ENCODE data around the gene SH2D7. TPM values are rescaled to one million over a fixed set of nuclear protein-coding genes. Genes with fewer than 3 reads are reported as not detected.

SH2D7 gene
- total RNA-seq, 2 experiments from 2014 or later = not detected

GRCh38 chr15:78084449-78084750 lies 8.0 kb upstream of the SH2D7 start:
- Mint-ChIP-seq H3K27ac (peak overlapping the region; percentile 71), H3K4me1 (peaks cover 26% of the 10 kb centered on the region), H3K9me3 (no peaks in the 10 kb centered on the region), H3K4me3 (no peak overlapping the region), H3K27me3 (no peaks in the 10 kb centered on the region), H3K36me3 (ENCODE audit: low read depth) (no peaks in the 10 kb centered on the region)
- DNase-seq = no peak
- ChIA-PET POLR2A (no interaction called here), CTCF (interaction anchor here (1.5 to 3.2 kb wide), 4 partner anchors 18 to 67 kb away, joined by 3 to 11 read pairs (median 4); no protein-coding TSS in a partner anchor)

GRCh38 chr15:78085928-78086327 lies 6.4 kb upstream of the SH2D7 start:
- DNase-seq = no peak
- peaks cover 26% of the 10 kb centered on the region for H3K4me1 Mint-ChIP-seq
- H3K36me3 Mint-ChIP-seq (ENCODE audit: low read depth) = peaks cover 3% of the 10 kb centered on the region
- POLR2A ChIA-PET = no interaction called here
- no peak overlapping the region for H3K4me3 Mint-ChIP-seq
- CTCF ChIA-PET = interaction anchor here (1.1 to 1.3 kb wide), 2 partner anchors 24 to 71 kb away, joined by 3 read pairs; no protein-coding TSS in a partner anchor
- no peak overlapping the region for H3K27ac Mint-ChIP-seq
- peaks cover 5% of the 10 kb centered on the region for H3K9me3 Mint-ChIP-seq
- H3K27me3 Mint-ChIP-seq = peaks cover 3% of the 10 kb centered on the region

- Mint-ChIP-seq H3K9me3 (peaks cover 6% of the 10 kb centered on the region), H3K4me1 (peaks cover 34% of the 10 kb centered on the region), H3K4me3 (no peak overlapping the region), H3K27ac (no peak overlapping the region), H3K36me3 (ENCODE audit: low read depth) (peaks cover 4% of the 10 kb centered on the region), H3K27me3 (peaks cover 3% of the 10 kb centered on the region)
- POLR2A ChIA-PET = no interaction called here
- DNase-seq = no peak
- CTCF ChIA-PET = interaction anchor here (1.0 to 1.5 kb wide), 3 partner anchors 14 to 21 kb away, joined by 3 to 8 read pairs (median 4); no protein-coding TSS in a partner anchor
Measured at GRCh38 chr15:78087951-78088772, 4.2 kb upstream of the SH2D7 start.

GRCh38 chr15:78088773-78089080 lies 3.6 kb upstream of the SH2D7 start:
- POLR2A ChIA-PET = no interaction called here
- Mint-ChIP-seq H3K4me3 (no peak overlapping the region), H3K9me3 (peaks cover 6% of the 10 kb centered on the region), H3K27ac (no peak overlapping the region), H3K4me1 (peaks cover 35% of the 10 kb centered on the region), H3K36me3 (ENCODE audit: low read depth) (peaks cover 4% of the 10 kb centered on the region), H3K27me3 (peaks cover 3% of the 10 kb centered on the region)
- no peak for DNase-seq
- CTCF ChIA-PET = interaction anchor here (1.0 to 1.5 kb wide), 3 partner anchors 13 to 20 kb away, joined by 3 to 8 read pairs (median 4); no protein-coding TSS in a partner anchor

GRCh38 chr15:78090422-78091063 lies 1.8 kb upstream of the SH2D7 start:
- Mint-ChIP-seq H3K9me3 (peaks cover 6% of the 10 kb centered on the region), H3K4me3 (no peak overlapping the region), H3K27me3 (peaks cover 3% of the 10 kb centered on the region), H3K27ac (no peak overlapping the region), H3K4me1 (peaks cover 29% of the 10 kb centered on the region), H3K36me3 (ENCODE audit: low read depth) (peaks cover 4% of the 10 kb centered on the region)
- no peak for DNase-seq
- ChIA-PET POLR2A (no interaction called here), CTCF (interaction anchor here (1.0 to 1.5 kb wide), 6 partner anchors 8 to 37 kb away, joined by 3 to 6 read pairs (median 5); no protein-coding TSS in a partner anchor)

GRCh38 chr15:78093242-78094020 lies 1.1 kb downstream of the SH2D7 start:
- Mint-ChIP-seq H3K4me3 (no peak overlapping the region), H3K27ac (no peak overlapping the region), H3K4me1 (peaks cover 29% of the 10 kb centered on the region), H3K27me3 (peaks cover 3% of the 10 kb centered on the region), H3K36me3 (ENCODE audit: low read depth) (peaks cover 4% of the 10 kb centered on the region), H3K9me3 (peaks cover 6% of the 10 kb centered on the region)
- POLR2A ChIA-PET = no interaction called here
- CTCF ChIA-PET = interaction anchor here (0.7 to 2.9 kb wide), 7 partner anchors 9 to 57 kb away, joined by 3 to 14 read pairs (median 4); no protein-coding TSS in a partner anchor
- no peak for DNase-seq

GRCh38 chr15:78097667-78098066 lies 5.3 kb downstream of the SH2D7 start:
- H3K27me3 Mint-ChIP-seq = no peaks in the 10 kb centered on the region
- no peak for DNase-seq
- no peak overlapping the region for H3K27ac Mint-ChIP-seq
- ChIA-PET CTCF (interaction anchor here (0.7 to 2.7 kb wide), 4 partner anchors 8 to 82 kb away, joined by 3 to 8 read pairs (median 3); partner anchors contain the start of gene CIB2), POLR2A (no interaction called here)
- no peaks in the 10 kb centered on the region for H3K36me3 Mint-ChIP-seq (ENCODE audit: low read depth)
- H3K4me1 Mint-ChIP-seq = peaks cover 30% of the 10 kb centered on the region
- H3K9me3 Mint-ChIP-seq = no peaks in the 10 kb centered on the region
- no peak overlapping the region for H3K4me3 Mint-ChIP-seq

- Mint-ChIP-seq H3K9me3 (no peaks in the 10 kb centered on the region), H3K36me3 (ENCODE audit: low read depth) (no peaks in the 10 kb centered on the region), H3K27ac (no peak overlapping the region), H3K4me3 (no peak overlapping the region), H3K27me3 (no peaks in the 10 kb centered on the region), H3K4me1 (peaks cover 30% of the 10 kb centered on the region)
- POLR2A ChIA-PET = no interaction called here
- CTCF ChIA-PET = interaction anchor here (0.6 to 2.7 kb wide), 4 partner anchors 7 to 188 kb away, joined by 3 to 8 read pairs (median 4); no protein-coding TSS in a partner anchor
- DNase-seq = no peak
Measured at GRCh38 chr15:78098131-78098755, 5.9 kb downstream of the SH2D7 start.

- DNase-seq = no peak
- Mint-ChIP-seq H3K4me1 (peaks cover 47% of the 10 kb centered on the region), H3K9me3 (no peaks in the 10 kb centered on the region), H3K27ac (peak overlapping the region; percentile 72), H3K4me3 (no peak overlapping the region), H3K27me3 (no peaks in the 10 kb centered on the region), H3K36me3 (ENCODE audit: low read depth) (no peaks in the 10 kb centered on the region)
- CTCF ChIA-PET = interaction anchor here (1.2 to 2.0 kb wide), 5 partner anchors 9 to 58 kb away, joined by 3 to 8 read pairs (median 4); partner anchors contain the start of gene SH2D7
- POLR2A ChIA-PET = no interaction called here
Measured at GRCh38 chr15:78100886-78101285, 8.5 kb downstream of the SH2D7 start.

GRCh38 chr15:78101423-78102105 lies 9.2 kb downstream of the SH2D7 start:
- CTCF ChIA-PET = interaction anchor here (0.6 to 2.0 kb wide), 9 partner anchors 8 to 142 kb away, joined by 3 to 8 read pairs (median 4); partner anchors contain the start of gene SH2D7
- no peaks in the 10 kb centered on the region for H3K9me3 Mint-ChIP-seq
- no peak for DNase-seq
- no peaks in the 10 kb centered on the region for H3K27me3 Mint-ChIP-seq
- H3K27ac Mint-ChIP-seq = peak overlapping the region; percentile 72
- POLR2A ChIA-PET = no interaction called here
- no peak overlapping the region for H3K4me3 Mint-ChIP-seq
- peaks cover 54% of the 10 kb centered on the region for H3K4me1 Mint-ChIP-seq
- no peaks in the 10 kb centered on the region for H3K36me3 Mint-ChIP-seq (ENCODE audit: low read depth)

- CTCF ChIA-PET = interaction anchor here (0.6 to 2.0 kb wide), 9 partner anchors 8 to 143 kb away, joined by 3 to 8 read pairs (median 4); partner anchors contain the start of gene SH2D7
Measured at GRCh38 chr15:78102211-78102610, 9.8 kb downstream of the SH2D7 start.

More at GRCh38 chr15:78102211-78102610, 9.8 kb downstream of the SH2D7 start:
- Mint-ChIP-seq H3K4me3 (no peak overlapping the region), H3K9me3 (no peaks in the 10 kb centered on the region), H3K27ac (peak overlapping the region; percentile 96), H3K36me3 (ENCODE audit: low read depth) (no peaks in the 10 kb centered on the region), H3K4me1 (peaks cover 60% of the 10 kb centered on the region), H3K27me3 (no peaks in the 10 kb centered on the region)
- POLR2A ChIA-PET = no interaction called here
- no peak for DNase-seq
